ENCODE data around the gene SPSB1. TPM values are rescaled to one million over a fixed set of nuclear protein-coding genes. Genes with fewer than 3 reads are reported as not detected.

The SPSB1 gene
- total and polyA plus RNA-seq, 2 of the 4 experiments (the other 2 are of a cell fraction) = 16.7 to 19.8 TPM

DNA sequence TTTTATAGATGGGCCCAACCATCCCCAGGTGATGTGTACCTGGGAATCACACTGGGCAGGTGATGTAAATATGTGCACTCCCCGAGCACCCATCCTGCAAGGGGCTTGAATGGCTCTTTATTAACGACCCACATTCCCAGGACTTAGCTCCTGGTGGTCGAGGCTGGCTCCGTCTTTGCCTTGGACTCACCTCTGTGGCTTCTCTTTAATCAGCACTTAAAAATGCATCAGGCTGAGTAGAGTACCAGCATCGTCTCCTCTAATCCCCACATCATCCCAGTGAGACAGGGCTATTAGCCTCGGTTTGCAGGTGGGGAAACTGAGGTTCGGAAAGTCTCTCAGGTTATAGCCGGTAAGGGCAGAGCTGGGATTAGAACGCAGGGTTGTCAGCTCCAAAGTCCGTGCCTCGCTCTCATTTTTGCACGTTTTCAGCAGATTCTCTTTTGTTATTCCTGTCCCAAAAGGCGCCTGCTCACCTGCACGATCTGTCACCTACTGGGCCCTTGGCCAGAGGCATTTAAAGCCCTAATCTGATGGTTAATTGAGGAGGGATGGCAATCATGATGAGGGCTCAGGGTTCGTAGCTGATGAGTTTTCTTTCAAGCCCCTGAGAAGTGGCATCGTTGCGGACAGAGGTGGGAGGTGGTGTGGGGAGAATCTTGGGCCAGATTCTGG lies 29.4 kb downstream of the SPSB1 start:
- Histone ChIP-seq H4K91ac (ENCODE audit: insufficient read depth, low read depth, low read length) (peak overlapping the region; percentile 75; the same call in 1 of the 2 replicates), H2BK15ac (ENCODE audit: low read depth, low read length) (0 out of 3 replicates have a peak overlapping the region, but pooled peaks have one; percentile 6), H2AFZ (replicated peaks; ENCODE audit: low read length, poor library complexity) (no peak overlapping the region), H3K79me1 (ENCODE audit: low read depth in 1 of 2, low read length in 2 of 2) (peaks cover 35 to 94% of the 10 kb centered on the region in 2 experiments), H3K4me2 (ENCODE audit: low read depth, low read length) (no peak overlapping the region; the same call in 1 of the 2 replicates), H3K4ac (ENCODE audit: low read depth, low read length) (peak overlapping the region; percentile 79), H2BK120ac (ENCODE audit: low read depth, low read length) (peak overlapping the region; percentile 82; the same call in 1 of the 2 replicates), H4K20me1 (ENCODE audit: insufficient read depth, low read length) (peaks cover 99% of the 10 kb centered on the region), H3K23ac (ENCODE audit: low read depth, low read length) (0 out of 2 replicates have a peak overlapping the region, but pooled peaks have one; percentile 74), H3K36me3 (ENCODE audit: control insufficient read depth, insufficient read depth, low read length) (no peaks in the 10 kb centered on the region; the same call in 1 of the 2 replicates), H4K8ac (ENCODE audit: low read depth in 2 of 2, low read length in 2 of 2) (peak overlapping the region in 1 of 2 experiments; percentile 41; a peak in 1 of 4 replicates), H3K27me3 (ENCODE audit: control insufficient read depth, insufficient read depth, low read length) (no peaks in the 10 kb centered on the region), H3K4me1 (ENCODE audit: control insufficient read depth, insufficient read depth, low read length) (peaks cover 49% of the 10 kb centered on the region), H3K9ac (ENCODE audit: low read depth, low read length) (no peak overlapping the region), H3K56ac (ENCODE audit: extremely low read depth, insufficient read depth, low read length) (peak overlapping the region; percentile 35; the same call in 1 of the 2 replicates), H3K18ac (ENCODE audit: low read depth, low read length) (no peak overlapping the region; the same call in 1 of the 2 replicates), H2AK5ac (ENCODE audit: low read depth, low read length) (peak overlapping the region; percentile 62; the same call in 1 of the 2 replicates), H3K27ac (ENCODE audit: insufficient read depth, low read length) (peak overlapping the region; percentile 85; the same call in 1 of the 2 replicates), H3K4me3 (ENCODE audit: insufficient read depth, low read depth, low read length) (no peak overlapping the region), H3K9me1 (ENCODE audit: insufficient read depth, low read length) (peaks cover 59% of the 10 kb centered on the region), H3K9me3 (ENCODE audit: control insufficient read depth, insufficient read depth, low read length) (no peaks in the 10 kb centered on the region), H2BK5ac (ENCODE audit: low read depth, low read length, poor library complexity, severe bottlenecking) (no peak overlapping the region), H3K14ac (replicated peaks; ENCODE audit: low read depth, low read length) (no peak overlapping the region), H2BK20ac (ENCODE audit: low read depth, low read length) (peak overlapping the region; percentile 75; the same call in 1 of the 2 replicates), H2AK9ac (replicated peaks; ENCODE audit: low read depth, low read length, poor library complexity) (no peak overlapping the region), H4K5ac (ENCODE audit: low read depth, low read length) (no peak overlapping the region)
- in situ Hi-C loops (cut with MboI; ENCODE audit: low sequenced_read_pairs) (no loop called here), dilution Hi-C loops (cut with HindIII; ENCODE audit: low sequenced_read_pairs, unreplicated experiment) (no loop called here), intact Hi-C loops (cut with micrococcal nuclease) (loop anchor here (2.0 kb wide), 1 partner anchor 27 kb away; no protein-coding TSS in a partner anchor)
- DNase-seq (no peak), ATAC-seq (ENCODE audit: low read depth) (no peak)
- ChIA-PET POLR2A (ENCODE audit: unreplicated experiment) (no interaction called here), CTCF (interaction anchor here (1.5 kb wide), 1 partner anchor 133 kb away, joined by 3 read pairs; no protein-coding TSS in a partner anchor)
- BruUV-seq (replicated peaks) = no TSS peak
- 93% methylated on average over 12 of the region's 17 CpGs; no CpG with 5 or more reads in 1 of the 2 experiments for WGBS, 2 experiments (ENCODE audit: extremely low coverage in 2 of 2, insufficient read length in 1 of 2)
- TF ChIP-seq ELK1 (IDR thresholded peaks at IDR 0.05; ENCODE audit: borderline replicate concordance, low read depth, low read length) (no peak), RFX5 (IDR thresholded peaks at IDR 0.05; ENCODE audit: low read depth, low read length) (no peak), MXI1 (IDR thresholded peaks at IDR 0.05; ENCODE audit: borderline replicate concordance, low read depth, low read length) (no peak), CEBPB (IDR thresholded peaks at IDR 0.05; ENCODE audit: low read depth, low read length) (no peak), NFE2L2 (IDR thresholded peaks at IDR 0.05; ENCODE audit: low read depth, low read length) (no peak), RAD21 (IDR thresholded peaks at IDR 0.05; ENCODE audit: low read length) (no peak), BHLHE40 (IDR thresholded peaks at IDR 0.05; ENCODE audit: low read depth, low read length) (no peak)
- TF ChIP-seq, protein P1, sequence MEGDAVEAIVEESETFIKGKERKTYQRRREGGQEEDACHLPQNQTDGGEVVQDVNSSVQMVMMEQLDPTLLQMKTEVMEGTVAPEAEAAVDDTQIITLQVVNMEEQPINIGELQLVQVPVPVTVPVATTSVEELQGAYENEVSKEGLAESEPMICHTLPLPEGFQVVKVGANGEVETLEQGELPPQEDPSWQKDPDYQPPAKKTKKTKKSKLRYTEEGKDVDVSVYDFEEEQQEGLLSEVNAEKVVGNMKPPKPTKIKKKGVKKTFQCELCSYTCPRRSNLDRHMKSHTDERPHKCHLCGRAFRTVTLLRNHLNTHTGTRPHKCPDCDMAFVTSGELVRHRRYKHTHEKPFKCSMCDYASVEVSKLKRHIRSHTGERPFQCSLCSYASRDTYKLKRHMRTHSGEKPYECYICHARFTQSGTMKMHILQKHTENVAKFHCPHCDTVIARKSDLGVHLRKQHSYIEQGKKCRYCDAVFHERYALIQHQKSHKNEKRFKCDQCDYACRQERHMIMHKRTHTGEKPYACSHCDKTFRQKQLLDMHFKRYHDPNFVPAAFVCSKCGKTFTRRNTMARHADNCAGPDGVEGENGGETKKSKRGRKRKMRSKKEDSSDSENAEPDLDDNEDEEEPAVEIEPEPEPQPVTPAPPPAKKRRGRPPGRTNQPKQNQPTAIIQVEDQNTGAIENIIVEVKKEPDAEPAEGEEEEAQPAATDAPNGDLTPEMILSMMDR (conservative IDR thresholded peaks at IDR 0.05; ENCODE audit: low read depth, low read length) = no peak

Data from IMR-90 (cell line).